Activated T-cell treated with anti-CD3 and anti-CD28 coated beads, Interleukin-2, amount 50 U/mL, for 4 hours (primary cell): ENCODE results near the gene WNK3. TPM values are rescaled to one million over a fixed set of nuclear protein-coding genes. Genes with fewer than 3 reads are reported as not detected.

Source experiments
- ATAC-seq, 2 donors: fragments of 200-7000 bp; cut with Tn5 transposase; one replicate each; pipeline ENCODE4 v1.10.0; 2021
- DNase-seq: peaks from one replicate; pipeline ENCODE4 v3.0.0-alpha.2; 2020
- H3K27me3 Mint-ChIP-seq: one replicate; pipeline ENCODE4 v1.8.0; 2021; ENCODE audit warnings: low read depth, mixed read lengths
- H3K36me3 Mint-ChIP-seq: one replicate; pipeline ENCODE4 v1.8.0; 2022; ENCODE audit warnings: mixed read lengths; ENCODE audit not compliant: insufficient read depth
- H3K4me1 Mint-ChIP-seq: one replicate; pipeline ENCODE4 v1.8.0; 2021; ENCODE audit warnings: low read depth, mixed read lengths
- H3K4me3 Mint-ChIP-seq: one replicate; pipeline ENCODE4 v1.8.0; 2021; ENCODE audit warnings: mild to moderate bottlenecking, moderate library complexity, mixed read lengths
- H3K9me3 Mint-ChIP-seq: one replicate; pipeline ENCODE4 v1.8.0; 2021; ENCODE audit warnings: mixed read lengths
- total RNA-seq, 3 donors: library from RNA; stranded (reverse); gene quantifications; one replicate each; pipeline ENCODE4 v1.2.1, GENCODE V29; 2021

WNK3 gene
- total RNA-seq, 3 donors from 2014 or later = 0.24 to 0.71 (median 0.35) TPM

DNA sequence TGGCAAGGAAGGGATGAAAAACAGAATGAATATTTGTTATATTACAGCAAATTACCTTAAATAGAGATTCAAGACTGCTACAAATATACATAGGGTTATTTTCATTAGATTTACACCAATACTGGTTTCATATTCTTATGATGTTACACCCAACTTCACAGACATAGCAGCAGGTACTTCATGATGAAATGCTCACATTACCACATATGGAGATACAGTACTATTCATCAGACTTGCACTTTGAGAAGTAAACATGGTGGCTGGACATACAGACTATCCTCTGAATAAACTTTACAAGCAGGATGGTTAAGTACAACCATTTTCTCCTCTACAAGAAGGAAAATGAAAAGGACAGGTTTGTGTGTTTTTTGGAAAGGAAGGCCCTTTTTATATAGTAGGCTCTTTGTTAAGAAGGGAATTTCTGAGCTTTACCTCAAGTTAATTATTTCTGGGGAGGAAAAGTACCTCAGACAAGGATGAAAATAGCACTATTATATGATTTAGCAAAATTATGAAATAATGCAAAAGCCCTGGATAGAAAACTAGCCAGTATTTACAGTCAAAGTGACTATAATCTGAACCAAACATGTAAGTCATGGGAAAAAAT lies 162.8 kb downstream of the WNK3 start:
- Mint-ChIP-seq H3K9me3 (no peaks in the 10 kb centered on the region), H3K27me3 (peaks cover 6% of the 10 kb centered on the region), H3K4me3 (no peak overlapping the region), H3K4me1 (no peaks in the 10 kb centered on the region), H3K36me3 (no peaks in the 10 kb centered on the region)
- DNase-seq (no peak), ATAC-seq (no peak)

DNA sequence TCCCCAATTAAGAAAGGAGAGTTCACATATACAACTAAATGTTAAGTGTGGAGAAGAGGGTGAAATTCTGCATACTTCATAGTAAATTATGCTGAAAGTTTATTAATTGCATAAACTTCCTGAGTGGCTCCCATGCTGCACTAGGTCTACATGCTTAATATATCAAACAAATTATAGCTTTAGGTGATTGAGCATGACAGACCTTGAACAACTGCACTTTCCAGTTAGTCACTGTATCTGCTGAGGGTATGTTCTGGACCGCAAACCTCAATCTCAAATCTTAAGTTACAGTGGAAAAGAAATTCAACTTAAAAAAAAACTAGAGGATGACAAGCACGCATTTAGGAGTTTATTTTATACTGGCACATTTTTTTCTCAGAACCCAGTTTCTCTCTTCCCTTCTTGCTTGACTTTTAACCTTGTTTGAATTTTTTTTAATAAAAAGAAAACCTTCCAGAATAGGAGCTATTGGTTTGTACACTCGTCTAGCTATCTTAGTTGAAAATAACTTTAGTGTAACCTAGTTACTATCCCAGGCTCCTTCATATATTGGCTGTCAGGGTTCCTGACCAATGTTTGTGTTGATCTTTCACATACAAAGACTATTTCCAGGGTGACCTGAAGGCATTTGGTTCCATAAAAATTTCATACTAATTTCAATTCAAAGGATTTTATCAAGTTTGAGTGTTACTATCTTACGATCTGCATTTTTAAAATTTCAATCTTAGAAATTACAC lies 164.6 kb downstream of the WNK3 start:
- no peak overlapping the region for H3K4me3 Mint-ChIP-seq
- H3K9me3 Mint-ChIP-seq = no peaks in the 10 kb centered on the region
- H3K36me3 Mint-ChIP-seq = no peaks in the 10 kb centered on the region
- no peaks in the 10 kb centered on the region for H3K4me1 Mint-ChIP-seq
- DNase-seq = no peak
- ATAC-seq = no peak
- H3K27me3 Mint-ChIP-seq = no peaks in the 10 kb centered on the region

DNA sequence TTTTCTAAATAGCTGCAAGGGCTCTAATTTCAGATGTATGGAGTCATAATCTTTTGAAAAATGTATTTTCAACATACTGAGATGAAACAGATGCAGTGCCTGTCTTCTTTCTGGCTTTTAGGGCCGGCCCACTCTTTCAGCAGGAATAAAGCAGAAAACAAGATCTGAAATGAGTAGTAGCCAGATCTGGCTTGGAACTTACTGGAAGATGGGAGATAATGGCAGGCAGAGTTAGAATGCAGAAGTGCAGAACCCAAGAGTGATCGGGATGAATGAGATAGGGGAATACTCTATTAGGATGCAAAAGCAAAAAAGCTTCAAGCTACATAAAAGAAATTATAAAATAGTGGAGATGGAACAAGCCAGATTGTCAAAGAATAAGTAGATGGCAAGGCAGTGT lies 173.4 kb downstream of the WNK3 start:
- Mint-ChIP-seq H3K4me3 (no peak overlapping the region), H3K9me3 (no peaks in the 10 kb centered on the region), H3K4me1 (peaks cover 29% of the 10 kb centered on the region), H3K36me3 (peaks cover 6% of the 10 kb centered on the region), H3K27me3 (no peaks in the 10 kb centered on the region)
- DNase-seq (no peak), ATAC-seq (no peak)

DNA sequence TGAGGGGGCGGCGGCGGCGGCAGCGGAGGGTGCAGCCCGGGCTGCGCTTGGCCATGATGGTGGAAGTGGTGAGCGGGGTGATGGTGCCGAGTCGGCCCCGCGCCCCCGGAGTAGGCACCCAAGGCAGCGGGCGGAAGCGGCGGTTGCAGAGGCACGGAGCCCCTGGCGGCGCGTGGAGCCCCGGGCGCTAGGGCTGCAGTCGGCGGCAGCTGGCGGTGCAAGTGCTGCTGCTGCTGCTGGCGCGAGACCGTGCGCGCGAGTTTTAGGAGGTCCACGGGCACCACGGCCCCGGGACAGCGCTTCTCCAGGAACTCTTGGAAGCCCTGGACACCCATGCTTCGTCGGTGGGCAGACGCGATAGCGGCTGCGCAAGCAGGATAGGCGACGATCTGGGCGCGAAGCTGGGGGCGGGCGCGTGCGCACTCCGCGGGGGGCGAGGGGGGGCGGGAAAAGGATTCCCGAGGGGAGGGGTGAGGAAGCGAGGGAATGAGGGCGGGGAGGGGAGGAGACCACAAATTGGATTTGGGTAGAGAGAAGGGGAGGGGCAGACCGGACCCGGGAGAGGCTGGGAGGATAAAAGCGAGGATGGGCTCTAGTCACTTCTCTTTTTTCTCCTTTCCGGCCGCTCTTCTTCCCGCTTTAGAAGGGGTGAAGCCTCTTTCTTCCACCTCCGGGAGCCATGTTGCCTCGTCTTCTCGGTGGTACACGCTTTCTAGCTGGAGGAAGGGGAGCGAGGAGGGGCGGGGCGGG lies 174.8 kb downstream of the WNK3 start, which contains the start of gene FAM120C:
Gene FAM120C, minus strand, starts transcription at position 391 of the 750 bp plus-strand sequence. Its CDS starts 56 bp downstream, at position 335.
- DNase-seq (peak; percentile 65), ATAC-seq (peak; percentile 68)
- no peaks in the 10 kb centered on the region for H3K27me3 Mint-ChIP-seq

DNA sequence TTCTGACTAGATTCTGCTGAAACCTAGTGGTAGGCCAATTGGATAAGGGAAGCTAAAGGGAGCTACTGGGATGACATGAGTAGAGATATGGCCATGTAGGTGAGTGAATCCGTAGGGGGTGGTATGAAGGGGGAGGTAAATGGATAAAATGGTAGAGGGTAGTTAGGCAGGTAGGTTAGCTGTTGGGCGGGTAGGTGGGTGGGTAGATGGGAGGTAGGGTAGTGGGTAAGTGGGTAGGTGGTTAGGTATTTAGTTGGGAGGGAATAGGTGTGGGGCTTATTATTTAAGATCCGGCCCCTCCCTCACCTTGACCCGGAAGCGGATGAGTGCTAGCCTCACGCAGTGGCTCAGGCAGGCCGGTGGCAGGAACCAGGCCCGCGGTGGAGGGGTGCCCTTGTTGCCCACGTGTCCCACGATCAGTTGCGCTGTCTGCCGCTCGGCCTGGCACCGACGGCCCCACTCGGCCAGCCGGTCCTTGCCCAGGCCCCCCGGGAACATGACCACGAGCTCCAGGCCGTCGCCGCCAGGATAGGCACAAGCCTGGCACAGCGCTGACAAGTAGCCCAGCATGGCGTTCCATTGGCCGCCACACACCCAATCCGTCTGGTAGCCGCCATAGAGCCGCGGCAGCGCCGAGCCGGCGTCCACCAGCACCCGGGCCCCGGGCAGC lies 175.5 kb downstream of the WNK3 start:
- DNase-seq (peak; percentile 59), ATAC-seq (peak; percentile 69 to 75)
- Mint-ChIP-seq H3K27me3 (no peaks in the 10 kb centered on the region), H3K4me1 (peaks cover 48% of the 10 kb centered on the region), H3K36me3 (peaks cover 8% of the 10 kb centered on the region), H3K9me3 (no peaks in the 10 kb centered on the region), H3K4me3 (peak overlapping the region; percentile 83)

More for the DNA sequence above, 174.8 kb downstream of the WNK3 start, which contains the start of gene FAM120C:
- peak within 1 kb of the TSS; percentile 83 for H3K4me3 Mint-ChIP-seq
- H3K36me3 Mint-ChIP-seq = peaks cover 6% of the 10 kb centered on the region
- H3K4me1 Mint-ChIP-seq = peaks cover 41% of the 10 kb centered on the region
- no peaks in the 10 kb centered on the region for H3K9me3 Mint-ChIP-seq

DNA sequence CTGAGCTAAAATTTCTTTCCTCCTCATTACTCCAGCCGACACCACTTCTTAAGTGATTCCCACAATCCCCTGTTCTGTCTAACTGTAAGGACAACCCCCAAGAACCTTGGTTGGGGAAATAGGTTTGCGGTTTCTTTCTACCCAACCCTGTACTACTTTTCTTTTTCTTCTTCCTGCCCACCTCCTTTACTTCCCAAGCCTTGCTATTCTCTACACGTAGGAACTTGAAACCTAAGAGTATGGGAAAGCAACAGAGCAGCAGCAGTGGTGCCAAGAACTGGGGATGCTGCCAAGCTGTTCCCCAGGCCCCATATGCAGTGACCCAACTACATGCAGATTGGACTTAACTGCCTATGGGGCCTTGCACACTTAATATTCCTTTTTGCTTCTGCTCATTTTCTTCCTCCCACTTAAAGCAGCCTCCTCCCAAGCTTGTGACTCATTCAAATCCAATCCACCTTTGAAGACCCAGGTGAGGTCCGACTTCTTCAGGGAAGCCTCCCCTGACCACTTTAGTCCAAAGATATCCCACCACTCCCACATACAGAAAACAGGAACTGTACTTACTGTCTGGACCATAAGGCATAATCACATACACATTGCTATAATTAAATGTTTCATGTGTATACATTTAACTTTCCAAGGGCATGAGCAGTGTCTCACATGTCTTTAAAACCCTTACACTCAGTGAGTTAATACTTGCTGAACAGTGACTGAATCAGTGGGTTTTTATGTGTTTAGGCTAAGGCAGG lies 176.5 kb downstream of the WNK3 start:
- H3K27me3 Mint-ChIP-seq = no peaks in the 10 kb centered on the region
- H3K36me3 Mint-ChIP-seq = peaks cover 16% of the 10 kb centered on the region
- no peak for DNase-seq
- H3K9me3 Mint-ChIP-seq = no peaks in the 10 kb centered on the region
- peaks cover 56% of the 10 kb centered on the region for H3K4me1 Mint-ChIP-seq
- ATAC-seq = no peak
- H3K4me3 Mint-ChIP-seq = peak overlapping the region; percentile 83

DNA sequence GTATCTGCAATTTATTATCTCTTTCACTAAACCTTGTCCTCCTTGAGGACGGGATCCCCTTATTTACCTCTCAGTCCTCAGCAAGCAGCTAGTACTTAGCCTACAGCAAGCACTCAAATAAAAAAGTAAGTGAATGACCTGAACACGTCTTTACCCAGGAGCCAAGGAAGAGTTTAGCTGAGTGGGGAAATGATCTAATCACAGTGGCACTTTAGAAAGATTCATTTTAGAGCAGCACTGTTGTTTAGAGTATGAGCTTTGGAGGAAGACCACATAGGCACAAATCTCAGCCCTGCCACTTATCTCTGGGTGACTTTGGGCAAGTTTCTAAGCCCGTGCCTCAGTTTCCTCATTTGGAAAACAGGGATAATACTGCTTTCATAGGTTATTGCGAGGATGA lies 177.4 kb downstream of the WNK3 start:
- ATAC-seq (no peak), DNase-seq (no peak)
- no peaks in the 10 kb centered on the region for H3K27me3 Mint-ChIP-seq
- H3K4me3 Mint-ChIP-seq = peak overlapping the region; percentile 83
- no peaks in the 10 kb centered on the region for H3K9me3 Mint-ChIP-seq
- peaks cover 16% of the 10 kb centered on the region for H3K36me3 Mint-ChIP-seq
- peaks cover 56% of the 10 kb centered on the region for H3K4me1 Mint-ChIP-seq

DNA sequence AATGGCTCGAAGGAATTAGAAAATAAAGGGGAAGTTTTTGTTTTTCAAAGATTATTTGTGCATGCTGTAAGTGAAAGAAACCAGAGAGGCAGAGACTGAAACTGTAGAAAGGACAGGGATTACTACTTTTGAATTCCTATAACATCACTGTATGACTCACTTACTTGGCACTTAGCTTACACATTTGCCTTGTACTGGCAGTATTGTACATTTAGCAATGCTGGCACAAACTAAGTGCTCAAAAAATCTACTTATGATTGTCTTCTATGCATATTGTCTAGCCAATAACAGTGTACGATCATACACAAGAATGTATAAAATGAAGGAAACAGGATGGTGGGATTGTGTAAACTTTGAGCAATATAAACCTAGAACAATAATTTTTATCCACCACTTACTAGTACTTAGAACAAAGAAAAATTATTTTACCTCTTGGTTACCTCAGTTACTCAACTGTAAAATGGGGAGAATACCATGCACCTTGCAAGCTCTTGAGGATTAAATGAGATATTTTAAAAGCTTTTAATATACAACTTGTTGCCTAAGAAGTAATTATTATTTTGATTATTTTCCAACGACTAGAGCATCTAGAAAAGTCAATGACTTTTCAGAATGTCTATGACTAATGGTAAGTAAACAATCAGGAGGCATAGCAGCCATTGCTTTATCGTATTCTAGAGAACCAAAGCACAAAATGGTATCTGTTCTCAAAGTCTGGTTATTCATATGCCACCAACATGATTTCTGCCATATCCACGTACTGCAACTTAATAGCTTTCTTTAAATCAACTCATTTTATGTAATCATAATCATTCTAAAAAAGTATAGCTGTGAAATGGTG lies 179.5 kb downstream of the WNK3 start:
- H3K4me1 Mint-ChIP-seq = peaks cover 52% of the 10 kb centered on the region
- no peaks in the 10 kb centered on the region for H3K27me3 Mint-ChIP-seq
- peak overlapping the region; percentile 7 for H3K4me3 Mint-ChIP-seq
- no peaks in the 10 kb centered on the region for H3K9me3 Mint-ChIP-seq
- peaks cover 21% of the 10 kb centered on the region for H3K36me3 Mint-ChIP-seq
- ATAC-seq = peak; percentile 34 to 36
- DNase-seq = no peak

DNA sequence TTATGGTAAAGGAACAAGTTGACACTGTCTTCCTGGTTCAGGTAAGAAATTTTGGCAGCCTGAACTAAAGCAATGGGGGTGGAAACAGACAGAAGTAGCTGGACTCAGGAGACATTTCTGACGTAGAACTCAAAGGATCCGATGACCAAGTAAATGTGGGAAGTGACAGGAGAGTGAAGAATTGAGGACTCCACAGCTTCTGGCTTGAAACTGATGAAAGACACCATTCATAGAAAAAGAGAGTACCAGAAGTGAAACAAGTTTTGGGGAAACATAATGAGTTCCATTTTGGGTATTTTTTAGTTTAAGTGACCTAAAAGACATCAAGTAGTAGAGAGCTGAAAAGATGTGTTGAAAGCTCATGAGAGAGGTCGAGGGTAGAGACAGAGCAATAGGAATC lies 180.5 kb downstream of the WNK3 start:
- H3K4me3 Mint-ChIP-seq = no peak overlapping the region
- peaks cover 21% of the 10 kb centered on the region for H3K36me3 Mint-ChIP-seq
- no peak for DNase-seq
- H3K27me3 Mint-ChIP-seq = no peaks in the 10 kb centered on the region
- ATAC-seq = no peak
- peaks cover 52% of the 10 kb centered on the region for H3K4me1 Mint-ChIP-seq
- H3K9me3 Mint-ChIP-seq = no peaks in the 10 kb centered on the region

DNA sequence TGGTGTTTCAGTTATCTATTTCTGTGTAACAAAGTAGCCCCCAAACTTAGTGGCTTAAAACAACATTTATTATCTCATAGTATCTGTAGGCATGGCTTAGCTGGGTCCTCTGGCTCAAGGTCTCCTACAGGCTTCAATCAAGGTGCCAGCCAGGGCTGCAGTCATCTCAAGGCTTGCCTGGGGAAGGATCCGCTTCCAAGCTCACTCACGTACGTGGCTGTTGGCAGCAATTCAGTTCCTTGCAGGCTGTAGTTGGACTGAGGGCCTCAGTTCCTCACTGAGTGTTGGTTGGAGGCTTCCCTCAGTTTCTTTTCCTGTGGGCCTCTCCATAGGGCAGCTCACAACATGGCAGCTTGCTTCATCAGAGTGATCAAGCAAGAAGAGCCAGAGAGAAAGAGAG lies 184.1 kb downstream of the WNK3 start:
- Mint-ChIP-seq H3K9me3 (no peaks in the 10 kb centered on the region), H3K4me3 (no peak overlapping the region), H3K4me1 (peaks cover 20% of the 10 kb centered on the region), H3K27me3 (no peaks in the 10 kb centered on the region), H3K36me3 (peaks cover 16% of the 10 kb centered on the region)
- DNase-seq = no peak
- ATAC-seq = no peak

DNA sequence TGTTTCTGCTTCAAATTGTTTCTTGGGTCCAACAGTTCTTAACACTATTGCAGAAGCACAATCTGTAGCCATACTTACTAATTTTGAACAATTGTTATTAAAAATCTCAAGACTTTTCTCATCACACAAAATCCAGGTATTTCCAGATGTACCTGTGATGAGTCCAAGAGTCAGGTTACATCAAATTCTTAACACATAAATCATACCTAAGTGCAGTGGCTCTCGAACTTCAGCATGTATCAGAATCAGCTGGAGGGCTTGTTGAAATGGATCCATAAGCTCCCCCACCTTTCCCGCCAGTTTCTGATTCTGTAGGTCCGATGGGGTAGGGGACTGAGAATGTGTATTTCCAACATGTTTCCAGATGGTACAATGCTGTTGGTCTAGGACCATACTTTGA lies 185.4 kb downstream of the WNK3 start:
- Mint-ChIP-seq H3K9me3 (no peaks in the 10 kb centered on the region), H3K27me3 (no peaks in the 10 kb centered on the region), H3K4me3 (no peak overlapping the region), H3K4me1 (peaks cover 9% of the 10 kb centered on the region), H3K36me3 (peaks cover 13% of the 10 kb centered on the region)
- ATAC-seq = no peak
- no peak for DNase-seq

DNA sequence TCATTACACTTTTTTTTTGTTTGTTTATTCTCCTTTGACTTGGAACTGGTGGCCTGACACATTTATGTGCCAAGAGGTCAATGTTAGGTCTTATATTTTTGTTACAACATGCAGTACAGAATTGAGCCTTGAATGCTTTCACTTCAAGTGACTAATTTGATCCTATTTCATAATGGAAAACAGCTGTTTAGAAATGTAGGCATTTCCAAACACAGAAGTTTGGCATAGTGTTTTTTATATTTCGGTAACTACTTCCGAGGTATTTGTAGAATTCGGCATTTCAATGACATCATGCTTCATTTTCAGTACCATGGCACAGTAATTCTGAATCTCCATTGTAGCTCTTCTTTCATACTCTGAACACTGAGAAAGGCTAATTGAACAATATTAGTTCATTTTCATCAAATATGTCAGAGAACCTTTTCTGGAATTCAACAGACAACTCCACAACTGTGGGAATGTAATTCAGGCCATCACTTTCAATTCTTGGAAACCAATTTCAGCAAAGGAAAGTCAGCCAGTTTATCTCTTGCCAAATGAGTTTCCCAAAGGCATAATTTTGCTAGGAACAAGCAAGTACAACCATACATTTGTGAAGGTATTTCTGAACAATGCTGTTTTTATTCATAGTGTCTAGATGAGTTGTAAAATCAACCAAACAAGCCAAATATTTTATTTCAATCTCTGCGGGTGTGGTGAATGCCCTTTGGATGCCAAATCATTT lies 186.2 kb downstream of the WNK3 start:
- Mint-ChIP-seq H3K27me3 (no peaks in the 10 kb centered on the region), H3K4me3 (no peak overlapping the region), H3K36me3 (peaks cover 6% of the 10 kb centered on the region), H3K4me1 (peaks cover 2% of the 10 kb centered on the region), H3K9me3 (no peaks in the 10 kb centered on the region)
- DNase-seq (no peak), ATAC-seq (no peak)
